HEK293T (cell line): ENCODE data around the gene LRP1B.

Experiments
- CTCF ChIA-PET: fragments of 350-600 bp; formaldehyde crosslinking; extraction: SDS; loops from one replicate; lab custom pipeline; 2021; ENCODE audit warnings: antibody characterized with exemption, inconsistent platforms; lab: Yijun Ruan, JAX
- POLR2A ChIA-PET: fragments of 350-600 bp; formaldehyde crosslinking; extraction: SDS; loops from one replicate; lab custom pipeline; 2020; ENCODE audit warnings: antibody characterized with exemption, inconsistent platforms; lab: Yijun Ruan, JAX
- DNase-seq: peaks from one replicate; pipeline ENCODE4 v3.0.0; 2012; ENCODE audit warnings: mixed read lengths; ENCODE audit errors: extremely low spot score
- ARNT ChIP-seq: fragments of 450-650 bp; IDR thresholded peaks from 2 replicates; pipeline ENCODE4 v1.6.1; 2017; ENCODE audit warnings: mild to moderate bottlenecking
- BHLHE40 ChIP-seq: fragments of 450-650 bp; IDR thresholded peaks from 2 replicates; pipeline ENCODE4 v1.6.1; 2016; ENCODE audit warnings: mild to moderate bottlenecking, moderate library complexity, borderline replicate concordance
- CTBP1 ChIP-seq: fragments of 450-650 bp; IDR thresholded peaks from 2 replicates; pipeline ENCODE4 v1.6.1; 2016; ENCODE audit warnings: borderline replicate concordance
- ELF4 ChIP-seq: fragments of 450-650 bp; IDR thresholded peaks from 2 replicates; pipeline ENCODE4 v1.6.1; 2017; ENCODE audit warnings: antibody characterized with exemption
- FOXA1 ChIP-seq: fragments of 450-650 bp; IDR thresholded peaks from 2 replicates; pipeline ENCODE4 v1.6.1; 2016; ENCODE audit warnings: mild to moderate bottlenecking
- FOXK2 ChIP-seq: fragments of 450-650 bp; IDR thresholded peaks from 2 replicates; pipeline ENCODE4 v1.6.1; 2016; ENCODE audit warnings: mild to moderate bottlenecking
- FOXM1 ChIP-seq: fragments of 450-650 bp; IDR thresholded peaks from 2 replicates; pipeline ENCODE4 v1.6.1; 2017; ENCODE audit warnings: mild to moderate bottlenecking, borderline replicate concordance
- HDGF ChIP-seq: fragments of 450-650 bp; IDR thresholded peaks from 2 replicates; pipeline ENCODE4 v1.6.1; 2017; ENCODE audit warnings: antibody characterized with exemption, borderline replicate concordance
- L3MBTL2 ChIP-seq: fragments of 450-650 bp; conservative IDR thresholded peaks from 2 replicates; pipeline ENCODE4 v1.6.1; 2016; ENCODE audit warnings: mild to moderate bottlenecking
- LEF1 ChIP-seq: fragments of 450-650 bp; IDR thresholded peaks from 2 replicates; pipeline ENCODE4 v1.6.1; 2017; ENCODE audit warnings: mild to moderate bottlenecking, borderline replicate concordance
- NFRKB ChIP-seq: fragments of 450-650 bp; IDR thresholded peaks from 2 replicates; pipeline ENCODE4 v1.6.1; 2016; ENCODE audit warnings: mild to moderate bottlenecking, moderate library complexity
- SP1 ChIP-seq: fragments of 450-650 bp; IDR thresholded peaks from 2 replicates; pipeline ENCODE4 v1.6.1; 2017
- SUZ12 ChIP-seq: fragments of 450-650 bp; IDR thresholded peaks from 2 replicates; pipeline ENCODE4 v1.6.1; 2016; ENCODE audit warnings: mild to moderate bottlenecking
- TARDBP ChIP-seq: fragments of 450-650 bp; IDR thresholded peaks from 2 replicates; pipeline ENCODE4 v1.6.1; 2016
- ZNF384 ChIP-seq: fragments of 450-650 bp; IDR thresholded peaks from 2 replicates; pipeline ENCODE4 v1.6.1; 2016
- TF ChIP-seq, protein P1 (sequence below): fragments of 450-650 bp; IDR thresholded peaks from 2 replicates; pipeline ENCODE4 v1.6.1; 2016

LRP1B gene

DNA sequence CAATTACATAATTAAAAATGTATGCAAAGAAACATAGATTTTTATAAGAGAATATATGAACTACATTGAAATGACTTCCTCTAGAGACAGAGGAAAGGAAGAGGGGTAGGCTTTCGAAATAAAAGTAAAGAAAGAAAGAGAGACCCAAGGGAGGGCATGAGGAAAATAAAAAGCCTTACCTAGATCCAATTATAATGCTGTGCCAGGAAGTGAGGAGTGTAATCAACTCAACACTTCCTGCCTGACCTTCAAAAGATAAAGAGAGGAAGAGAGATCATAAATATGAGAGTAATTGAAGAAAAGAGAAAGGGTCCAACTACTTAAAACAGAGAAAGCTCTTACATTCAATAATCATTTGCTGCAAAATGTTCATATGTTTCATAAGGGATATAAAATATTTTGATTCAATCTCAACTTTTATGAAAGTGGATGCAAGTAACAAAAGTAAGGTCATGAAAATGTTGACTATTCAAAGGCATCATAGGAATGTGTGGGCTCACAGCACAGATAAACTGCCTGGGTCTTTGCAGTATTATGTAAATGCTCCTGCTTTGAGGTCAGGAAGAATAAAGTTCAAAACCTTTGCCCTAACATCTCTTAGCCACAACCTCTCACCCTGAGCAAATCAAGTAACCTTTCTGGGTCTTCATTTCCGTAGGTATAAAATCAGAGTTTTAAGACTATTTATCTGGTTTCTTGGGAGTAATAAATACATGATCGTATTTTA is 1237.7 kb downstream of the LRP1B start:
- DNase-seq = no peak
- ChIA-PET CTCF (no interaction called here), POLR2A (no interaction called here)
- TF ChIP-seq NFRKB (no peak), FOXM1 (no peak), L3MBTL2 (no peak), TARDBP (no peak), LEF1 (no peak), HDGF (no peak), CTBP1 (no peak), SUZ12 (no peak), ZNF384 (no peak), FOXA1 (no peak), FOXK2 (no peak), ARNT (no peak), SP1 (no peak), BHLHE40 (no peak), ELF4 (no peak)
- TF ChIP-seq, protein P1, sequence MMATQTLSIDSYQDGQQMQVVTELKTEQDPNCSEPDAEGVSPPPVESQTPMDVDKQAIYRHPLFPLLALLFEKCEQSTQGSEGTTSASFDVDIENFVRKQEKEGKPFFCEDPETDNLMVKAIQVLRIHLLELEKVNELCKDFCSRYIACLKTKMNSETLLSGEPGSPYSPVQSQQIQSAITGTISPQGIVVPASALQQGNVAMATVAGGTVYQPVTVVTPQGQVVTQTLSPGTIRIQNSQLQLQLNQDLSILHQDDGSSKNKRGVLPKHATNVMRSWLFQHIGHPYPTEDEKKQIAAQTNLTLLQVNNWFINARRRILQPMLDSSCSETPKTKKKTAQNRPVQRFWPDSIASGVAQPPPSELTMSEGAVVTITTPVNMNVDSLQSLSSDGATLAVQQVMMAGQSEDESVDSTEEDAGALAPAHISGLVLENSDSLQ = no peak

DNA sequence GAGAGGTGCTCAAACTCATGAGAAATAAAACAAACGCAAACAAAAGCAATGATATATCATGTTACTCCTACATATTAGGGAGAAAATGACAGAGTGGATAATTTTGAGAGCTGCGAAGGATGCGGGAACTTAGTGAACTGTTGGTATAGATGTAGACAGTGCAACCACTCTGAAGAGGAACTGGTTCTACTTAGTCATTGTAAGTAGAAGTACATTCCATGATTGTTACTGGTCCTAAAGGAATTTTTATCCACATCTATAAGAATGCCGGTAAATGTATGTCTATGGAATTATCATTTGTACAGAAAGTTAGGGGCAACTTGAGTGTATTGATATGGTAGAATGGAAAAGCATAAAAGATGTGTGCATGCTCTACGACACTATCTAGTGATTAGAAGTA is 1238.4 kb downstream of the LRP1B start:
- CTCF ChIA-PET = no interaction called here
- no peak for DNase-seq
- TF ChIP-seq, protein P1 = no peak
- no peak for TF ChIP-seq FOXA1
- TF ChIP-seq CTBP1 = no peak
- no peak for TF ChIP-seq LEF1
- POLR2A ChIA-PET = no interaction called here

- CTCF ChIA-PET = interaction anchor here (1.1 kb wide), 1 partner anchor 23 kb away, joined by 3 read pairs; no protein-coding TSS in a partner anchor
- TF ChIP-seq CTBP1 (no peak), NFRKB (no peak), L3MBTL2 (no peak), BHLHE40 (no peak), ZNF384 (no peak), ARNT (no peak), FOXA1 (no peak)
- POLR2A ChIA-PET = no interaction called here
- DNase-seq = peak; percentile 7
Measured at GRCh38 chr2:140891614-140892212, 1239.1 kb downstream of the LRP1B start.

- ChIA-PET POLR2A (no interaction called here), CTCF (no interaction called here)
- TF ChIP-seq NFRKB (no peak), HDGF (no peak), SUZ12 (no peak), BHLHE40 (no peak), ZNF384 (no peak), ELF4 (no peak)
- DNase-seq = no peak
Measured at GRCh38 chr2:140882671-140883620, 1247.9 kb downstream of the LRP1B start.

DNA sequence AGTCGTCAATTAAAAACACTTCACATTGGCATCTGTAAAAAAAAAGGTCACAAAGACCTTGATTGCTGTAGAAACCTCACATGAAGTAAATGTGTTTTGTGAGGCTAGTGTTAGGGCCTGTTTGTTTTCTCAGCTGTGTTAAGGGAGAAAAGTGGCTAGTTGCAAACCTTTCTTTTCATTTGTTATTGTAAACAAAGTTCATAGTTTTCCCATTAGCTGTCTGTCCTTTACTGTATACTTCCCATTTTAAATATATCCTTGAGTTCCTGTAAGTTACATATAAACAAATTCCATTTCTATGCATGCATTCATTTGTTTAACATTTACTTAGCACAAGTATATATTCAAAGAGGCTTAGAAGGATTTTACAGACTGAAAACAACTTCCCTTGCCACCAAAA is 1250.2 kb downstream of the LRP1B start:
- no peak for DNase-seq
- ChIA-PET CTCF (no interaction called here), POLR2A (no interaction called here)
- TF ChIP-seq HDGF = no peak
- no peak for TF ChIP-seq FOXM1

DNA sequence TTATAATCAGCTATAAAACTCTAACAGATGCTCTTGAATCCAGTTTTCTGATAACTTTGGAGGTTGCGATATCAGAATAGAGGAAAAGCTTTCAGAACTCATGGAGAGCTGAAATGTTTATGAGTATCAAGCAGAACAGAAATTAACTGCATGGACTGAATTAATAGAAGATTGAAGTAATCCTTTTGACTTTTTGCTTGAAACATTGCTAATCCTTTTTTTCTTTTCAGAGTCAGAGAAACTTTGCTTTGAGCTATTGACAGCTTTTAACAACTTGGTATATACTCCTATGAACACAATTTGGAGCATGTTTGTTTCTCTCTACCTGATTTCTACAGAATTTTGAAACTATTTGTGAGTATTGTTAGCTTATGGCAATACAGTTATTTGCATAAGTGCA is 1254.8 kb downstream of the LRP1B start:
- TF ChIP-seq LEF1 (no peak), HDGF (no peak), CTBP1 (no peak), SP1 (no peak), ARNT (no peak), ELF4 (no peak), FOXK2 (no peak), BHLHE40 (no peak), L3MBTL2 (no peak), TARDBP (no peak), SUZ12 (no peak), NFRKB (no peak), FOXA1 (no peak), FOXM1 (no peak), ZNF384 (no peak)
- TF ChIP-seq, protein P1 = no peak
- POLR2A ChIA-PET = no interaction called here
- DNase-seq = no peak
- CTCF ChIA-PET = no interaction called here
